ENCODE data around the gene CRMP1. TPM values are rescaled to one million over a fixed set of nuclear protein-coding genes. Genes with fewer than 3 reads are reported as not detected.

The CRMP1 gene
- total and polyA plus RNA-seq, 2 of the 8 experiments (the other 6 are each of a cell fraction or from before 2014, with no cell fraction given) = 120 to 131 TPM

DNA sequence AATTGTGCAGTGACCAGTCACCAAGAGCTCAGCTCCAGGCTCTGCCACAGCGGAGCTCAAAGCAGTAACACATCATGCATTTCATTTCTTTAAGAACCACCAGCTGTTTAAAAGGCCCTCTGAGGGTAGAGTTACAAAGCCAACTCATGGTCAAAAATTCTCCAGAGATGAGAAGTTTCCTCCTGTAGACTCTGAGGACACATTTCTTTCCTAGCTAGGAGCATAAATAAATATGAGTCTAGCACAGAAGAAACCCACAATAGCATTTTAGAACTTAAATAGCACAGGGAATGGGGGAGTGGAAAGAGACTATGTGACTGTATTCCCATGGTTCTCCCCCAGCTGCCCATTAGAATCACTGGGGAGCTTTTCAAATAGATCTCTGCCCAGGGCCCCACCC lies 6.5 kb upstream of the CRMP1 start:
- Histone ChIP-seq H2BK20ac (ENCODE audit: low read length) (no peak overlapping the region), H2BK5ac (ENCODE audit: low read depth, low read length) (no peak overlapping the region), H3K79me2 (ENCODE audit: control insufficient read depth in 1 of 2, insufficient read depth in 2 of 2, low read length in 2 of 2) (no peaks in the 10 kb centered on the region), H3K4me3 (ENCODE audit: extremely low read depth in 1 of 4, insufficient read depth in 2 of 4, low read depth in 3 of 4, low read length in 4 of 4) (no peak overlapping the region), H3K4ac (replicated peaks; ENCODE audit: insufficient read length, low read depth, low read length) (no peak overlapping the region), H3K27me3 (replicated peaks in 1 of 4; ENCODE audit: control insufficient read depth in 3 of 4, extremely low read depth in 1 of 4, insufficient read depth in 3 of 4, low read length in 3 of 4) (peaks cover 0 to 45% (median 33%) of the 10 kb centered on the region in 4 experiments; a peak in 6 of 7 replicates), H3K4me2 (ENCODE audit: insufficient read depth in 1 of 2, low read depth in 2 of 2, low read length in 2 of 2) (no peak overlapping the region), H4K91ac (replicated peaks; ENCODE audit: insufficient read length, low read length) (no peak overlapping the region), H2BK12ac (ENCODE audit: low read depth, low read length) (no peak overlapping the region), H3K18ac (ENCODE audit: extremely low read depth, low read length) (no peak overlapping the region), H2AFZ (ENCODE audit: low read length) (no peak overlapping the region), H3K23me2 (ENCODE audit: low read depth, low read length) (no peaks in the 10 kb centered on the region), H3K27ac (ENCODE audit: low read depth, low read length) (no peak overlapping the region), H3K56ac (replicated peaks; ENCODE audit: insufficient read length, low read depth, low read length) (no peak overlapping the region), H3K79me1 (ENCODE audit: low read depth, low read length) (no peaks in the 10 kb centered on the region), H3K4me1 (replicated peaks in 1 of 4; ENCODE audit: control insufficient read depth in 3 of 4, insufficient read depth in 4 of 4, low read length in 3 of 4) (peaks cover 9 to 18% (median 13%) of the 10 kb centered on the region in 4 experiments), H4K8ac (ENCODE audit: extremely low read depth, insufficient read depth, low read length) (no peak overlapping the region), H3K9me3 (ENCODE audit: insufficient read depth in 2 of 2, low read depth in 1 of 2, low read length in 1 of 2) (peaks cover 3 to 5% of the 10 kb centered on the region in 2 experiments; a peak in 2 of 4 replicates), H3K36me3 (ENCODE audit: control insufficient read depth in 2 of 4, insufficient read depth in 4 of 4, low read length in 3 of 4) (no peaks in the 10 kb centered on the region), H4K5ac (ENCODE audit: insufficient read length, low read depth, low read length) (no peak overlapping the region), H3K9ac (replicated peaks in 1 of 4; ENCODE audit: extremely low read depth in 1 of 4, low read depth in 3 of 4, low read length in 3 of 4) (no peak overlapping the region), H2BK120ac (replicated peaks; ENCODE audit: low read depth, low read length) (no peak overlapping the region), H3K23ac (ENCODE audit: insufficient read length) (no peak overlapping the region), H3K14ac (ENCODE audit: insufficient read length) (no peak overlapping the region), H2AK5ac (ENCODE audit: low read depth, low read length) (no peak overlapping the region), H4K20me1 (replicated peaks in 1 of 2; ENCODE audit: control insufficient read depth in 1 of 2, insufficient read depth in 2 of 2, low read length in 2 of 2) (peaks cover 0 to under 1% of the 10 kb centered on the region in 2 experiments), H2BK15ac (ENCODE audit: low read length) (no peak overlapping the region)
- FAIRE-seq = no peak
- no peak for DNase-seq (ENCODE audit: low read depth in 1 of 2, low spot score in 2 of 2)
- ChIA-PET CTCF (ENCODE audit: partially characterized antibody) (interaction anchor here (0.7 to 2.1 kb wide), 3 partner anchors 28 to 78 kb away, joined by 3 to 6 read pairs (median 4); no protein-coding TSS in a partner anchor), POLR2A (ENCODE audit: partially characterized antibody) (interaction anchor here (0.9 to 1.3 kb wide), 3 partner anchors 11 to 19 kb away, joined by 3 to 4 read pairs (median 3); no protein-coding TSS in a partner anchor)
- 100% methylated on average over 1 of the region's 1 CpG; no CpG with 5 or more reads in 1 of the 2 experiments for WGBS, 2 experiments (ENCODE audit: extremely low coverage in 1 of 2, insufficient coverage in 1 of 2, insufficient read length in 1 of 2, insufficient replicate concordance in 2 of 2, low coverage in 1 of 2, low lambda C conversion rate in 2 of 2, missing lambda C conversion rate in 1 of 2)
- TF ChIP-seq, protein P1, sequence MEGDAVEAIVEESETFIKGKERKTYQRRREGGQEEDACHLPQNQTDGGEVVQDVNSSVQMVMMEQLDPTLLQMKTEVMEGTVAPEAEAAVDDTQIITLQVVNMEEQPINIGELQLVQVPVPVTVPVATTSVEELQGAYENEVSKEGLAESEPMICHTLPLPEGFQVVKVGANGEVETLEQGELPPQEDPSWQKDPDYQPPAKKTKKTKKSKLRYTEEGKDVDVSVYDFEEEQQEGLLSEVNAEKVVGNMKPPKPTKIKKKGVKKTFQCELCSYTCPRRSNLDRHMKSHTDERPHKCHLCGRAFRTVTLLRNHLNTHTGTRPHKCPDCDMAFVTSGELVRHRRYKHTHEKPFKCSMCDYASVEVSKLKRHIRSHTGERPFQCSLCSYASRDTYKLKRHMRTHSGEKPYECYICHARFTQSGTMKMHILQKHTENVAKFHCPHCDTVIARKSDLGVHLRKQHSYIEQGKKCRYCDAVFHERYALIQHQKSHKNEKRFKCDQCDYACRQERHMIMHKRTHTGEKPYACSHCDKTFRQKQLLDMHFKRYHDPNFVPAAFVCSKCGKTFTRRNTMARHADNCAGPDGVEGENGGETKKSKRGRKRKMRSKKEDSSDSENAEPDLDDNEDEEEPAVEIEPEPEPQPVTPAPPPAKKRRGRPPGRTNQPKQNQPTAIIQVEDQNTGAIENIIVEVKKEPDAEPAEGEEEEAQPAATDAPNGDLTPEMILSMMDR (IDR thresholded peaks at IDR 0.05; ENCODE audit: control extremely low read depth in 1 of 3, insufficient read depth in 1 of 3, low read depth in 1 of 3, low read length in 3 of 3) = no peak
- TF ChIP-seq RBBP5 (IDR thresholded peaks at IDR 0.05; ENCODE audit: borderline replicate concordance, low read depth, low read length) = no peak
- TF ChIP-seq CTBP2 (IDR thresholded peaks at IDR 0.05; ENCODE audit: borderline replicate concordance, insufficient read depth, insufficient read length, low read length) = no peak
- no peak for TF ChIP-seq TAF7 (optimal IDR thresholded peaks at IDR 0.05; ENCODE audit: borderline replicate concordance, low read depth, low read length)
- no peak for TF ChIP-seq HDAC2 (IDR thresholded peaks at IDR 0.05; ENCODE audit: borderline replicate concordance in 1 of 2, low read depth in 2 of 2, low read length in 2 of 2)
- TF ChIP-seq PHF8 (conservative IDR thresholded peaks at IDR 0.05; ENCODE audit: low read depth, low read length) = no peak
- TF ChIP-seq, protein P2, sequence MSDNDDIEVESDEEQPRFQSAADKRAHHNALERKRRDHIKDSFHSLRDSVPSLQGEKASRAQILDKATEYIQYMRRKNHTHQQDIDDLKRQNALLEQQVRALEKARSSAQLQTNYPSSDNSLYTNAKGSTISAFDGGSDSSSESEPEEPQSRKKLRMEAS (IDR thresholded peaks at IDR 0.05) = no peak
- TF ChIP-seq POLR2AphosphoS5 (IDR thresholded peaks at IDR 0.05; ENCODE audit: low read depth, low read length) = no peak
- TF ChIP-seq TEAD4 (IDR thresholded peaks at IDR 0.05; ENCODE audit: low read depth, low read length) = no peak
- no peak for TF ChIP-seq CEBPB (IDR thresholded peaks at IDR 0.05; ENCODE audit: low read depth, low read length)

Data from H1 (cell line).